GM21381 (cell line): Measurements from ENCODE around the gene SEBOX.
"Not testable (repeated sequence)": the region's sequence is repeated elsewhere in the genome, so short reads cannot be mapped to it uniquely, and the experiment has no call there.

ENCODE experiments used
- ATAC-seq: cut with Tn5 transposase; IDR thresholded peaks from one replicate; pipeline ENCODE4 v1.9.1; 2021; ENCODE audit warnings: mild to moderate bottlenecking, moderate library complexity; ENCODE audit not compliant: unreplicated experiment

SEBOX gene

GRCh38 chr17:28342313-28342712 lies 22.7 kb downstream of the SEBOX start:
- no peak for ATAC-seq

- no peak for ATAC-seq
These were observed 23.5 kb downstream of the SEBOX start for GRCh38 chr17:28341516-28341915.

- no peak for ATAC-seq
These were observed 24.6 kb downstream of the SEBOX start for GRCh38 chr17:28340374-28340773.

- no peak for ATAC-seq
These were observed 25.6 kb downstream of the SEBOX start for GRCh38 chr17:28339431-28339830.

GRCh38 chr17:28338769-28339212 lies 26.2 kb downstream of the SEBOX start:
- not testable (repeated sequence) for ATAC-seq

GRCh38 chr17:28338056-28338768 lies 26.8 kb downstream of the SEBOX start:
- ATAC-seq, result no peak

GRCh38 chr17:28335959-28336871 lies 28.8 kb downstream of the SEBOX start:
- ATAC-seq, result no peak

- peak; percentile 97 for ATAC-seq
These were observed 29.6 kb downstream of the SEBOX start, which contains the start of the genes IFT20 and TNFAIP1 for GRCh38 chr17:28335201-28335958. Gene IFT20, minus strand, starts transcription at chr17:28335472. Its CDS starts 3,487 bp downstream, at chr17:28331985. Gene TNFAIP1, plus strand, starts transcription at chr17:28335761. Its CDS starts 3,761 bp downstream, at chr17:28339522.

- no peak for ATAC-seq
These were observed 30.3 kb downstream of the SEBOX start for GRCh38 chr17:28334666-28335200.

GRCh38 chr17:28334171-28334570 lies 30.8 kb downstream of the SEBOX start:
- no peak for ATAC-seq

GRCh38 chr17:28333083-28333746 lies 31.8 kb downstream of the SEBOX start:
- ATAC-seq, result no peak

- no peak for ATAC-seq
These were observed 33.0 kb downstream of the SEBOX start for GRCh38 chr17:28331891-28332420.

- no peak for ATAC-seq
These were observed 34.3 kb downstream of the SEBOX start for GRCh38 chr17:28330671-28331070.

GRCh38 chr17:28328325-28328724 lies 36.7 kb downstream of the SEBOX start:
- ATAC-seq, result no peak

- no peak for ATAC-seq
These were observed 37.3 kb downstream of the SEBOX start for GRCh38 chr17:28327709-28328108.

- no peak for ATAC-seq
These were observed 37.9 kb downstream of the SEBOX start for GRCh38 chr17:28327031-28327607.

GRCh38 chr17:28326114-28326513 lies 38.9 kb downstream of the SEBOX start:
- ATAC-seq, result no peak

- ATAC-seq, result no peak
These were observed 39.8 kb downstream of the SEBOX start for GRCh38 chr17:28325211-28325610.

- ATAC-seq, result no peak
These were observed 40.2 kb downstream of the SEBOX start for GRCh38 chr17:28324781-28325180.
